Endodermal cell (in vitro differentiated cells): Measurements from ENCODE around the gene PLXDC1. TPM values are rescaled to one million over a fixed set of nuclear protein-coding genes. Genes with fewer than 3 reads are reported as not detected.

Experiments used
- DNase-seq: peaks from one replicate; pipeline ENCODE4 v3.0.0-alpha.2; 2017
- H3K27ac ChIP-seq: 2 replicates; pipeline ENCODE4 v1.5.1; 2013; ENCODE audit warnings: mild to moderate bottlenecking, low read depth, low read length, moderate library complexity
- H3K27me3 ChIP-seq: 2 replicates; pipeline ENCODE4 v1.6.1; 2013; ENCODE audit warnings: mild to moderate bottlenecking, low read length, moderate library complexity; ENCODE audit not compliant: insufficient read depth, control insufficient read depth, poor library complexity, severe bottlenecking
- H3K36me3 ChIP-seq: 2 replicates; pipeline ENCODE4 v1.7.0; 2013; ENCODE audit warnings: mild to moderate bottlenecking, low read length, moderate library complexity; ENCODE audit not compliant: control insufficient read depth, insufficient read depth
- H3K4me1 ChIP-seq: one replicate; pipeline ENCODE4 v1.7.0; 2013; ENCODE audit warnings: low read length; ENCODE audit not compliant: control insufficient read depth, insufficient read depth
- H3K4me3 ChIP-seq: 2 replicates; pipeline ENCODE4 v1.5.1; 2013; ENCODE audit warnings: mild to moderate bottlenecking, low read length, moderate library complexity
- H3K9ac ChIP-seq: 2 replicates; pipeline ENCODE4 v1.6.1; 2013; ENCODE audit warnings: mild to moderate bottlenecking, low read length, moderate library complexity; ENCODE audit not compliant: poor library complexity, severe bottlenecking; ENCODE audit errors: extremely low read depth
- H3K9me3 ChIP-seq: 2 replicates; pipeline ENCODE4 v1.6.1; 2013; ENCODE audit warnings: mild to moderate bottlenecking, low read length, moderate library complexity; ENCODE audit not compliant: control insufficient read depth
- H3K27ac Mint-ChIP-seq: 2 replicates; pipeline ENCODE4 v1.8.0; 2020; ENCODE audit warnings: mixed read lengths
- H3K27me3 Mint-ChIP-seq: 2 replicates; pipeline ENCODE4 v1.8.0; 2021; ENCODE audit warnings: mild to moderate bottlenecking, mixed read lengths; ENCODE audit not compliant: insufficient read depth
- H3K36me3 Mint-ChIP-seq: 2 replicates; pipeline ENCODE4 v1.8.0; 2020; ENCODE audit warnings: low read depth, mixed read lengths
- H3K4me1 Mint-ChIP-seq: 2 replicates; pipeline ENCODE4 v1.8.0; 2020; ENCODE audit warnings: mixed read lengths
- H3K4me3 Mint-ChIP-seq: 2 replicates; pipeline ENCODE4 v1.8.0; 2020; ENCODE audit warnings: mild to moderate bottlenecking, moderate library complexity, mixed read lengths
- H3K9me3 Mint-ChIP-seq: 2 replicates; pipeline ENCODE4 v1.8.0; 2020; ENCODE audit warnings: mild to moderate bottlenecking, mixed read lengths
- CTCF ChIP-seq: fragments of 200-600 bp; sonication (generic); conservative IDR thresholded peaks from 2 replicates; pipeline ENCODE4 v1.5.0; 2021; ENCODE audit warnings: antibody characterized with exemption, mild to moderate bottlenecking
- WGBS, 2 experiments: methylation state at CpG; one replicate each; pipeline versions ENCODE4 v1.1.5 to v1.1.7; 2013; ENCODE audit warnings: missing lambda C conversion rate in 2 of 2, mixed read lengths in 1 of 2; ENCODE audit not compliant: insufficient coverage in 1 of 2, insufficient read length in 1 of 2; 5-methylcytosine and 5-hydroxymethylcytosine counted together
- total RNA-seq, 2 donors: library from RNA; stranded (reverse); fragmentation: NEBNext Ultra II Directional in 1 of 2; extraction: Animal tissue kit (Norgen Biotek cat#: 25700) in 1 of 2; gene quantifications; 2 replicates in 1 of 2; 3 replicates in 1 of 2; pipeline ENCODE4 v1.2.1, GENCODE V29; 2021

Gene PLXDC1
- total RNA-seq, 2 donors from 2014 or later = 9.0 TPM

GRCh38 chr17:39104046-39104445, 47.4 kb downstream of the PLXDC1 start:
- Histone ChIP-seq H3K9me3 (no peaks in the 10 kb centered on the region), H3K4me1 (peaks cover 2% of the 10 kb centered on the region), H3K4me3 (no peak overlapping the region), H3K27ac (no peak overlapping the region), H3K36me3 (no peaks in the 10 kb centered on the region), H3K9ac (no peak overlapping the region), H3K27me3 (no peaks in the 10 kb centered on the region)
- no peak overlapping the region for H3K27ac Mint-ChIP-seq
- no peak overlapping the region for H3K4me3 Mint-ChIP-seq
- WGBS, 2 experiments = 88 to 100% methylated on average over 1 to 5 of the region's 5 CpGs
- peaks cover 5% of the 10 kb centered on the region for H3K27me3 Mint-ChIP-seq
- no peaks in the 10 kb centered on the region for H3K36me3 Mint-ChIP-seq
- no peak for DNase-seq
- no peaks in the 10 kb centered on the region for H3K9me3 Mint-ChIP-seq
- TF ChIP-seq CTCF = no peak
- peaks cover 15% of the 10 kb centered on the region for H3K4me1 Mint-ChIP-seq

GRCh38 chr17:39101091-39101490, 50.3 kb downstream of the PLXDC1 start:
- Histone ChIP-seq H3K9ac (no peak overlapping the region), H3K27ac (no peak overlapping the region), H3K27me3 (no peaks in the 10 kb centered on the region), H3K36me3 (no peaks in the 10 kb centered on the region), H3K9me3 (no peaks in the 10 kb centered on the region), H3K4me1 (peaks cover 8% of the 10 kb centered on the region), H3K4me3 (no peak overlapping the region)
- Mint-ChIP-seq H3K27me3 (peaks cover 5% of the 10 kb centered on the region), H3K4me3 (no peak overlapping the region), H3K27ac (no peak overlapping the region), H3K4me1 (peaks cover 33% of the 10 kb centered on the region), H3K36me3 (no peaks in the 10 kb centered on the region), H3K9me3 (no peaks in the 10 kb centered on the region)
- 96% methylated on average over 9 to 12 of the region's 12 CpGs for WGBS, 2 experiments
- no peak for TF ChIP-seq CTCF
- no peak for DNase-seq

GRCh38 chr17:39100530-39100929, 50.9 kb downstream of the PLXDC1 start:
- H3K9me3 ChIP-seq = no peaks in the 10 kb centered on the region
- no peaks in the 10 kb centered on the region for H3K27me3 ChIP-seq
- no peak overlapping the region for H3K27ac ChIP-seq
- H3K36me3 Mint-ChIP-seq = no peaks in the 10 kb centered on the region
- H3K27ac Mint-ChIP-seq = no peak overlapping the region
- H3K4me1 ChIP-seq = peaks cover 8% of the 10 kb centered on the region
- peaks cover 37% of the 10 kb centered on the region for H3K4me1 Mint-ChIP-seq
- no peak overlapping the region for H3K9ac ChIP-seq
- no peak overlapping the region for H3K4me3 Mint-ChIP-seq
- no peak overlapping the region for H3K4me3 ChIP-seq
- TF ChIP-seq CTCF = no peak
- no peaks in the 10 kb centered on the region for H3K9me3 Mint-ChIP-seq
- 95 to 100% methylated on average over 8 to 9 of the region's 9 CpGs for WGBS, 2 experiments
- no peak for DNase-seq
- no peaks in the 10 kb centered on the region for H3K36me3 ChIP-seq
- H3K27me3 Mint-ChIP-seq = peaks cover 5% of the 10 kb centered on the region
